Ectodermal cell (in vitro differentiated cells): ENCODE data around the gene CLPTM1L.
"Not testable (repeated sequence)": the region's sequence is repeated elsewhere in the genome, so short reads cannot be mapped to it uniquely, and the experiment has no call there.

Source experiments
- H3K27ac ChIP-seq: 2 replicates; pipeline ENCODE4 v1.7.0; 2013; ENCODE audit warnings: mild to moderate bottlenecking, low read depth, low read length; ENCODE audit not compliant: insufficient read depth, poor library complexity, severe bottlenecking
- H3K27me3 ChIP-seq: 2 replicates; pipeline ENCODE4 v1.7.0; 2013; ENCODE audit warnings: mild to moderate bottlenecking, low read length; ENCODE audit not compliant: insufficient read depth, control insufficient read depth, poor library complexity, severe bottlenecking
- H3K36me3 ChIP-seq: one replicate; pipeline ENCODE4 v1.7.0; 2013; ENCODE audit warnings: low read length; ENCODE audit not compliant: control insufficient read depth, insufficient read depth
- H3K4me1 ChIP-seq: one replicate; pipeline ENCODE4 v1.7.0; 2013; ENCODE audit warnings: low read length; ENCODE audit not compliant: control insufficient read depth, insufficient read depth
- H3K4me3 ChIP-seq: 2 replicates; pipeline ENCODE4 v1.7.0; 2013; ENCODE audit warnings: low read depth, low read length, control low read depth; ENCODE audit not compliant: insufficient read depth
- H3K9me3 ChIP-seq: 2 replicates; pipeline ENCODE4 v1.7.0; 2013; ENCODE audit warnings: mild to moderate bottlenecking, low read length, moderate library complexity; ENCODE audit not compliant: control insufficient read depth
- WGBS, 2 experiments: methylation state at CpG; one replicate each; pipeline ENCODE4 v1.1.7; 2013; ENCODE audit warnings: missing lambda C conversion rate in 2 of 2; 5-methylcytosine and 5-hydroxymethylcytosine counted together

The CLPTM1L gene

GRCh38 chr5:1275397-1276391 is 69.2 kb downstream of the CLPTM1L start:
- H3K27me3 ChIP-seq, H3K9me3 ChIP-seq, H3K36me3 ChIP-seq, H3K4me3 ChIP-seq, H3K4me1 ChIP-seq, H3K27ac ChIP-seq: not testable (repeated sequence)
- WGBS, 2 experiments = 87 to 88% methylated on average over 10 of the region's 10 CpGs

GRCh38 chr5:1274471-1274870 is 70.4 kb downstream of the CLPTM1L start:
- Histone ChIP-seq H3K9me3 (no peaks in the 10 kb centered on the region), H3K4me3 (no peak overlapping the region), H3K27me3 (no peaks in the 10 kb centered on the region), H3K27ac (no peak overlapping the region), H3K4me1 (no peaks in the 10 kb centered on the region), H3K36me3 (no peaks in the 10 kb centered on the region)
- WGBS, 2 experiments = 89 to 95% methylated on average over 16 of the region's 16 CpGs

DNA sequence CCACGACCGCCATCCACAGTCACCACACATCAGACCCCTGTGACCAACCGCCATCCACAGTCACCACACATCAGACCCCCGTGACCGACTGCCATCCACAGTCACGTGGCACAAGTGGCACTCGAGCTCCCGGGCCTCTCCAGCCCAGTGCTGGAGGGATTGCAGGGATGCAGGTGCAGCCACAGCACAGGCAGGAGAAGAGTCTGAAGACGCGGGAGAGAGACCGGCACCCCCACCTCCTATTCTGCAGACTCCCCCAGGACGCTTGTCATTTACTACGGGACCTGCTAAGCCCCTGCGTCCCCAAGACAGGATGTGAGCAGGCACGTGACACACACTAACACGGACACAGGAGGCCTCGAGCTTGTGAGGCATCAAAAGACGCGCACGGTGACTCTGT is 71.2 kb downstream of the CLPTM1L start:
- H3K27me3 ChIP-seq = no peaks in the 10 kb centered on the region
- H3K9me3 ChIP-seq = no peaks in the 10 kb centered on the region
- H3K4me3 ChIP-seq = no peak overlapping the region
- no peaks in the 10 kb centered on the region for H3K36me3 ChIP-seq
- no peaks in the 10 kb centered on the region for H3K4me1 ChIP-seq
- H3K27ac ChIP-seq = no peak overlapping the region
- WGBS, 2 experiments = 93 to 96% methylated on average over 20 of the region's 20 CpGs

DNA sequence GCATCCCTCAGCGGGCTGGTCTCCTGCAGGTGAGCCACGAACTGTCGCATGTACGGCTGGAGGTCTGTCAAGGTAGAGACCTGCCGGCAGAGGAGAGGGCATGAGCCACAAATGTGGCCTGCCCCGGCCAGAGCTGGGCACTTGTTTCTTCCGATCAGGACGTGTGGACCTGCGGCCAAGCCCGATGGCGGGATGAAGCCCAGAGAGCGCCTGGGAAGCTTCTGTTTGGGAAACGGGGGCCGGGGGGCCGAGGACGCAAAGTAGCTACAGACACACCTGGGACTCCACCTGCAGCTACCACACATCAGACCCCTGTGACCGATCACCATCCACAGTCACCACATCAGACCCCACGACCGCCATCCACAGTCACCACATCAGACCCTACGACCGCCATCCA is 72.7 kb downstream of the CLPTM1L start:
- H3K9me3 ChIP-seq = no peaks in the 10 kb centered on the region
- H3K4me1 ChIP-seq = no peaks in the 10 kb centered on the region
- no peak overlapping the region for H3K4me3 ChIP-seq
- no peak overlapping the region for H3K27ac ChIP-seq
- 95 to 96% methylated on average over 17 of the region's 21 CpGs for WGBS, 2 experiments
- no peaks in the 10 kb centered on the region for H3K27me3 ChIP-seq
- no peaks in the 10 kb centered on the region for H3K36me3 ChIP-seq

DNA sequence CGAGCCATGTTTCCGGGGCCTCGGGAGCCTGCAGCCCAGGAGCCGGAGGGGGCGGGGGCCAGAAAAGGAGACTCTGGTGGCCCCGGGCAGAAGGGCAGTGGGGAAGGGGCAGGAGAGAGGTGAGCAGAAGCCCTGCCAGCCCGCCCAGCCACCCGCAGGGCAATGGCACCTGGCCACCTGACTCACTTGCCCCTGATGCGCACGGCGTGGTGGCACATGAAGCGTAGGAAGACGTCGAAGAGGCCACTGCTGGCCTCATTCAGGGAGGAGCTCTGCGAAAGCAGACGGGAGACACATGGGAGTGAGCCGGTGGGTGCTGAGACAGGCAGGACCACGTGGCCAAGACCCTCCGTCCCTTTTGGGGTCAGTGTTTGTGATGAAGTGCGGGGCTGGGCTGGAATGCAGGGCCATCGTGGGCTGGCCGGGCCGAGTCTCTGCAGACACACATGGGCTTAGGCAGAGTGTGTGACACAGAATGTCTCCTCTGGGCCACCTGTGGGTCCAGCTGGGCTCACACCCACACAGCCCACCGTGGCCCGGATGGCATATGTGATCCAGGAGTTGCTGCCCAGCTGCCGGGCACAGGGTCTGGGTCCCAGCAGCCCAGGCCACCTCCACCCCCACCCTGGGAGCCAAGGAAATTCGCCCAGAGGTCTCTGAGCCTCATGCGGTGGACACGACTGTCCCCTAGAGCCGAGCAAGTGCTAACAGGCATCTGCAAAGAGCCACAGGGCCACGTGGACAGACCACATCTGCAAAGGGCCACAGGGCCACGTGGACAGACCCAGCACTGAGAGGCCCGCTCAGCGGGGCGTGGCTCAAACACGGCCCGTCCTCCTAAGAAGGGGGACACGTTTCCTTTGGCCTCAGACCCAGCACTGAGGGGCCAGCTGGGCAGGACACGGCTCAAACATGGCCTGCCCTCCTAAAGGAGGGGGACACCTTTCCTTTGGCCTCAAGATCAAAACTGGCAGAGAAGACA is 73.7 kb downstream of the CLPTM1L start:
- H3K36me3 ChIP-seq = no peaks in the 10 kb centered on the region

GRCh38 chr5:1270426-1270825 is 74.5 kb downstream of the CLPTM1L start:
- H3K4me1 ChIP-seq = no peaks in the 10 kb centered on the region
- no peak overlapping the region for H3K4me3 ChIP-seq
- WGBS, 2 experiments = 94 to 96% methylated on average over 22 of the region's 22 CpGs
- H3K9me3 ChIP-seq = no peaks in the 10 kb centered on the region
- no peak overlapping the region for H3K27ac ChIP-seq
- H3K27me3 ChIP-seq = no peaks in the 10 kb centered on the region
- no peaks in the 10 kb centered on the region for H3K36me3 ChIP-seq

More for the DNA sequence above, 73.7 kb downstream of the CLPTM1L start:
- H3K4me1 ChIP-seq = no peaks in the 10 kb centered on the region
- H3K27me3 ChIP-seq = no peaks in the 10 kb centered on the region
- no peak overlapping the region for H3K27ac ChIP-seq
- 96% methylated on average over 39 of the region's 39 CpGs for WGBS, 2 experiments
- no peak overlapping the region for H3K4me3 ChIP-seq
- H3K9me3 ChIP-seq = no peaks in the 10 kb centered on the region

DNA sequence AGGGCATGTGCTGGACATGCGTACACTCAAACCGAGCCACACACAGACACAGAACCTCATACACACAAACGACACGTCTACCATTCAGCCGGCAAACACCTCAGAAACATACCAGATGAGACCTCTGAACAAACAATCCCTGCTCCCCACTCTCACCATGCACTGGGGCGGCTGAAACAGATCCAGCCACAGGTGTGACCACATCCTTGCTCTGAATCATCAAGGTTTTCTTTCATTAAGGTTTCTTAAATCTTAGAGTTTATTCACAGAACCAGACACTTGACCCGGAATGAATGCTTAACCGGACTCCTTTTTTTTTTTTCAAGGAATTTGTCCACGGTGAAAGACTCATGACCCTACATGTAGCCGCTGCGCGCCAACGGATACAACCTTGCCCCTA is 76.2 kb downstream of the CLPTM1L start:
- Histone ChIP-seq H3K4me3 (no peak overlapping the region), H3K4me1 (no peaks in the 10 kb centered on the region), H3K36me3 (no peaks in the 10 kb centered on the region), H3K27me3 (no peaks in the 10 kb centered on the region), H3K27ac (no peak overlapping the region), H3K9me3 (no peaks in the 10 kb centered on the region)
- 94 to 98% methylated on average over 13 of the region's 13 CpGs for WGBS, 2 experiments

DNA sequence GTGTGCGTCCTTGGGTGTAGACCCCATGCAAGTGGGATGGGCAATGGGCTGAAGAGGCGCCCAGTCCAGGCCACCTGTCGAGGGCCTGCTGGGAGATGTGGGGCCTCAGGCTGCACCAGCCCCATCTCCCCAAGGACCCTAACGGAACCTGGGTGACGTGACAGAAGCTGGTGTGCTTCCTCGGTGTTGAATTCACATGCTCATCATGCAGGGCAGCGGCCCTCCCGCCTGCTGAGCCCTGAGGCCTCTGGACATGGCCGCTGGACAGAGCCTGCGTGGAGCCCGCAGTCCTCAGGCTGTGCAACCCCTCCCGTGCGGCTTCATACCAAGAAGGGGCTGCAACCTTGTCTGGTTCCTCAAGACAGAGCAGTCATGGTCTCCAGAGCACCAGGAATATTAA is 76.8 kb downstream of the CLPTM1L start:
- H3K4me3 ChIP-seq = no peak overlapping the region
- H3K27ac ChIP-seq = no peak overlapping the region
- H3K4me1 ChIP-seq = no peaks in the 10 kb centered on the region
- H3K36me3 ChIP-seq = no peaks in the 10 kb centered on the region
- 95 to 97% methylated on average over 13 of the region's 13 CpGs for WGBS, 2 experiments
- no peaks in the 10 kb centered on the region for H3K27me3 ChIP-seq
- no peaks in the 10 kb centered on the region for H3K9me3 ChIP-seq
